HG03442 (cell line): ENCODE results near the gene ANKRD34C.
A peak's percentile ranks its signal among the peaks of the same experiment; 100 is the strongest.

Experiments used
- ATAC-seq: cut with Tn5 transposase; IDR thresholded peaks from one replicate; pipeline ENCODE4 v1.9.1; 2021; ENCODE audit warnings: mild to moderate bottlenecking, moderate library complexity; ENCODE audit not compliant: unreplicated experiment

Gene ANKRD34C

DNA sequence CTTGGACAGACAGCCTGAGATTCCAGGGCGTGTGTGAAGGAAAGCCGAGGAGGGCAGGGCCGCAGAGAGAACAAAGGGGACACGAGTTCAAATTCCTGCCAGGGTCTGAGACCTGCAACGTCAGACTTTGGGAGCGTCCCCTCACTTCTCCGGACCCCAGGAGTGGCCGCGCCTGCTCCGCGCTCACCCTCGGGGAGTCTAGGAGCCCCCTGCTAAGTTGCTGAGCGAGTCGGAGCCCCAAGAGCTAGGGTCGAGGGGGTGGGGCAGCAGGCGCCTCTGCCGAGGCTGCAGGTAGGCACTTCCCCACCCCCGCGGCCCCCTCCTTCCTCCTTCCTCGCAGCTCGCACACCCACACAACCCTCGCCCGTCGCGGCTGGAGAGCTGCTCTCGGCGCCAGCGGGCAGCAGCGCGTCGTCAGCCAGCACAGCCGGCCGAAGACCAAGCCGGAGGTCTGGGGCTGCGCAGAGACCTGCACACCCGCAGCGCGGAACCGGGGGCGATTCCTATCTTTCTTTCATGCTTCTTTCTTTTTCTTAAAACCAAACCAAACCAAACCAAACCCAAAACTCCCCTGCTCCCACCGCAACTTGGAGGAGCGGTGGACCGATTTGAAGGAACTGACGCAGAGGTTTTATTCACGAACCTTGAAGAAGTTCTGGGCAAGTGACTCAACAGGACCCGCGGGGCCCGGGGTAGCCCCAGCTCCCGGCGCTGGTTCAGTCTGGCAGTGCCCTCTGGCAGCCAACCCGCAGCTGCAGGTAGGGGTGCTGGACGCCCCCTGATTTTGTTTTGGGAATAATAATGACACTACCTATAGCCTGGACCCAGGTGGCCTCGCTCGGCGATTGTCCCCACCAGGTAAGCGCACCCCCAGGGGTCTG is at the start of gene ANKRD34C:
ANKRD34C (plus strand) TSS at position 352 of the 881 bp plus-strand sequence. CDS start 10,563 bp downstream, outside the sequence.
- ATAC-seq, result no peak

DNA sequence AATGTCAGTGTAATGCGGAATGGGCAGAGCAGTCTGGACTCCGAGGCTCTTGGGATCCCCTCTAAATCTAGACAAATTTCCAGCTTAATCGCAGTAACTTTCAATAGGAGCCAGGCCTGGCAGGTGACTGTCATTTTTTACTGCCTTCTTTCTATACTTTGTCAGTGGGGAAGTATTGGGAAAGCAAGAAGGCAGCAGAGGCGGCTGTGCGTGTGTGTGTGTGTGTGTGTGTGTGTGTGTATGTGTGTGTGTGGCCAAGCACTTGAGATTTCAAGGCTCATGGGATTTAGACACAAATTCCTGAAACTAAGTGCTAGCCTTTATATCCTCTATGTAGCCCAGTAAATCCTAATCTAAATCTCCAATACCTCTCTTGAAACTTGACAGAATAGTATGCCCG is 49.3 kb upstream of the ANKRD34C start:
- ATAC-seq, result no peak

DNA sequence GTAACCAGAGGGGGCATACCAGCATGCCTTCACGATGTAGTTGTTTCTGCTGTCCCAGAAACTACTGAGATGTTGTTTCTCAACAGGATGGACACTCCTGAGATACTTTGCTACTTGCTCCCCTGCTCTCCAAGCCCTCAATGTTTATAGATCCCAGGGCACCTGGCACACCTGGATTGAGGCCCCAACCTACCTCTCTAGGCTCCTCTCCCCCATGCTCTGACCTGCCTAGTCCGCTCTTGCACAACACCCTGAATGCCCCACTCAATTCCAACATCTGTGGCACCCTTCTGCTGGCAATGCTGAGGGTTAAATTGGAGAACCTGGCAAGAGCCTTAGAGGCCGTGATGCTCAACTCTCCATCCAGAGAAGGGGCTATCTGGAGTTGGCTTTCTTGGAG is 42.5 kb upstream of the ANKRD34C start:
- ATAC-seq, result no peak

DNA sequence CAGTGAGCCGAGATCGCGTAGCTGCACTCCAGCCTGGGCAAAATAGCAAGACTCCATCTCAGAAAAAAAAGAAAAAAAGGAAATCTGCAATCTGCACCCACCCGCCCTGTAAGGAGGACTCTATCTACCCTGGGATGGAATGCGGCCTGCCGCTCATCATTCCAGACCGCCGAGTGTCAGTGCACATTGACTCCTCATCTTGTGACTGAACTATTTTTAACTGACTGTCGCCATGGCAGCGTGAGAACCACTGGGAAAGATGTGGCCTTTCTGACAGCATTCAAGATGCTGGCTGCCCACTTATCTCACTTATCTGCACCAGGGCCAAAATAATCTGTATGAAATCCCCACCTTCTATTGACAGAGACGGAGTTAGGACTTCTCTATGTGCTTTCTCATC is 38.8 kb upstream of the ANKRD34C start:
- no peak for ATAC-seq

DNA sequence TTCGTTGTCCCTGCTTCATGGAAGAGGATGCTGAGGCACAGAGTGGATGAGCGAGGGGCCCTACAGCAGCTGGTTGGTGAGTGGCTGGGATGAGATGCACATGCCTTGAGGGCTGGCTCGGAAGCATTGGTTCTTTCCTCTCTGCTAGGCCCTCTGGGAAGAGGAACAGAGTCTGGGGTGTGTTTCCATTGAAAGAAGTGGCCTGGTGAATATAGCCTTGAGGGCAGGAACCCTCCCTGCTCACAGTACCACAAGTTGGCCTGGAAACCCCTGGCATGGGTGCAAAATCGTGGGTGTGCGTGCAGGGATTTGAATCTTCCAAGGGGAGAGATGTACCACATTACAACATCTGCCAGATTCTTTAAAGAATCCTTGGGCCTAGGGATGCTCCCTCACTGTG is 37.6 kb upstream of the ANKRD34C start:
- no peak for ATAC-seq

DNA sequence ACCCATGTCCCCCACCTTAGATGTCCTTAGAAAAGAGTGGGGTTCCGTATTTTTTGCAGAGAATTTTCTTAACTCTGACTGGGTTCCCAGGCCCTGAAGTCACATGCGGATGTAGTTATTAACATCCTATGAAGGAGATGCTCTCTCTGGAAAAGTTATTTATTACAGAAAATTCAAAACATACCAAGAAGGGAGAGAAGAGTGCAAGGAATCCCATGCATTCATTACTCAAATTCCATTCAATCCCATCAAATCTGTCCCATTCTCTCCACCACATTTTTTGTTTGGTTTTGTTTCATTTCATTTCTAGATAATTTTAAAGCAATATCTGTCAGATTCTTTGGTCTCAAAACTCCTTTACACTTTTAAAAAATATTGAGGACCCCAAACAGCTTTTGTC is 34.3 kb upstream of the ANKRD34C start:
- no peak for ATAC-seq

DNA sequence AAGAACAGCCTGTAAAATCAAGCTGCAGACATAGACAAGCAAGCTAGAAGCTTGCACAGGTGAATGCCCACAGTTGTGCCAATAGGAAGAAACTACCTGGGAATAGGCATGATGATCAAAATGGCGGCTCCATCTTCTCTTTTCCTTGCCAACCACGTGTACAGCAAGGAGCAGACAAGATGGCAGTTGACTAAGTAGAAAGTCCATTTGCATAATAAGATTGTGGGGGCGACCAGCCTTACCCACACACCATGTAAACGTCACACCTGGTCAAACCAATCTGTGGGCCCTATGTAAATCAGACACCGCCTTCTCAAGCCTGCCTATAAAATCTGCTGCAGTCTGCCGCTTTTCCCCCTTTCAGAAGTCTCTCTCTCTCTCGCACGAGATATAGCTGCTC is 25.1 kb upstream of the ANKRD34C start:
- no peak for ATAC-seq

DNA sequence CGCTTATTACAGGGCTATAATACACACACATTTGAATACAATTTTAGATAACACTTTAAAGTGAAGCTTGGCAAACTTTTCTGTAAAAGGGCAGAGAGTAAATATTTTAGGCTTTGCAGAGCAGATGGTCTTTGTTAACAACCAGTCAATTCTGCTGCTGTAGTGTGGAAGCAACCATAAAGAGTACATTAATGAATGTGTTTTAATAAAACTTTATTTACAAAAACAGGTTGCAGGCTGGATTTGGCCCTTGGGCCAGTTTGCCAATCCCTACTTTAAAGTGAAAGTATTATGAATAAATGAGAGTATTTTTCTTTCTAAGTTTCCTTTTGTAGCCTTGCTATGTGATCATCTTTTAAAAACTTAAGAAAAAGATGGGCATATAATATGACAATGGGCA is 20.7 kb upstream of the ANKRD34C start:
- ATAC-seq, result no peak

DNA sequence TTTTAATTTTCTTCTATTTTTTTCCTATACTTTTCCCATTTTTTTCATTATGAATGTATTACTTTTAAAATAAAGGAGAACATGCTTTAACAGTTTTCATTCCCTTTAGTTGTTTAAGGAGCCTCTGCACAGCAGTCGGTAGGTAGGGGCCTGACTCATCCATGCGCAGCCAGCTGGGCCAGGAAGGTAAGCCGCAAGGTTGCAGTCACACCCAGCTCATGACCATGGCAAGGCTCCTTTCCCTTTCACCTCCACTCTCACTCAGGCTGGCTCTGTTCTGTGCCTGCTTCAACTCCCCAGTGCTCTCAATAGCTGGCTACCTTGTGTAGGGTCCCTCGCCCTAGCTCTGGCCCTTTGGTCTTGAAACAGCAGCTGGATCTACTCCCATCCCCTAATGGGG is 17.4 kb upstream of the ANKRD34C start:
- no peak for ATAC-seq

DNA sequence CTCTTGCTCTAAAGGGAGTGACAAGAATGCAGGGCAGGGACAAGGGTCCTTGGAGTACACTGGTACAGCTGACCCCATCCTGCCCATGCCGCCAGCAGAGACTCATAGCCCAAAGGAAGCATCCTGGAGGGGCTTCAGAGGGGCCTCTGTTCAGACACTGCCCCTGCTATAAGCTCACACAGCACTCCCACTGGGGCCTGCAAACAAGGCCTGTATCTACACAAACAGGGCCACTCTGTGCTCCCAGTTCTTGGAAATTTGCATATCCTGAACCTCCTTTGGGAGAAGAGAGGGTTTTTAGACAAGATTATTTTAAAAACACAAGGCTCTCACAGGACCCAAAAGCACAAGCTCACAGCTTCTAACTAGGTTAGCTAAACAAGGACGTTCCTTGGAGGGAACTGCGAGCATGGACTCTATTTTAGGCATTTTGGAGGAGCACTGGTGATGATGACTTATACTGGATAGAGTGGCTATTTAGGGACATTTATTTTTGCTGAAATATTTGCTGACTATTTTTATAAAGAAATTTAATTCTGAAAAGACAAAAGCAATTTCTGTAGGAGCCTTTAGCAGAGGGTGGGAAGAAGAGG is 16.4 kb upstream of the ANKRD34C start:
- no peak for ATAC-seq

DNA sequence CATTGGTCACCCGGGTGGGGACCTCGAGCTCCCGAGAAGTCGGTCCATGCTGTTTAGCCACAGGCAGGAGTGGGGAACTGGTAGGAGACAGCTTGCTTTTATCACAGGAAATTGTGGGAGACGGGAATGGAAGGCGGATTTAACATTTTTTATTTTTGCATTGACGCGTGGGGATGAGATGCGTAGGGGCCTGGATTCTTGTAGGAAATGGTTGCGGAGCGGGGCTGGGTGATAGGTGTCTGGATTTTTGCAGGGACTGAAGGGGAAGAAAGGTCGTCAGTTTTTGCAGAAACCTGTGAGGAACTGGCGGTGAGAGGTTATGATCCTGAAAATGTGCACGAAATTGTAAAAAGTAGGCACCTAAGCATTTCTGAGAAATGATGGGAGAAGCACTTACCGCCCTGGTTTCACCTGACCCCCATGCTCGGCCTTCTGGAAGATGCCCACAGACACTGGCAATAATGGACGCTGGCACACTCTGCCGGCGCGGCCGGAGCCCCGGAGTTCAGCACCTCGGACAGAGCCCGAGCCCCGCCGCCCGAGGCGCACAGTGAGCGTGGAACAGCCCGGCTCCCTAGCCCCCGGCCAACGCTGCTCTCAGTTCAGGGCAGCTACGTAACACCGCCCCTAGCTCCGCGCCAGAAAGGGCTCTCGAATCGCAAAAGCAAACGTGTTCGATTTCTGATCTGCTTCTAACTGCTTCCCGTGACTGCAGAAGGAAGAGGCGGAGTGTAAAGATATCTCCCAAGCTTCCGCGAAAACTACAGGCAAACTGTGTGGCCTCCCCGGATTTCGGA is 928 bp downstream of the ANKRD34C start:
- ATAC-seq, result no peak

DNA sequence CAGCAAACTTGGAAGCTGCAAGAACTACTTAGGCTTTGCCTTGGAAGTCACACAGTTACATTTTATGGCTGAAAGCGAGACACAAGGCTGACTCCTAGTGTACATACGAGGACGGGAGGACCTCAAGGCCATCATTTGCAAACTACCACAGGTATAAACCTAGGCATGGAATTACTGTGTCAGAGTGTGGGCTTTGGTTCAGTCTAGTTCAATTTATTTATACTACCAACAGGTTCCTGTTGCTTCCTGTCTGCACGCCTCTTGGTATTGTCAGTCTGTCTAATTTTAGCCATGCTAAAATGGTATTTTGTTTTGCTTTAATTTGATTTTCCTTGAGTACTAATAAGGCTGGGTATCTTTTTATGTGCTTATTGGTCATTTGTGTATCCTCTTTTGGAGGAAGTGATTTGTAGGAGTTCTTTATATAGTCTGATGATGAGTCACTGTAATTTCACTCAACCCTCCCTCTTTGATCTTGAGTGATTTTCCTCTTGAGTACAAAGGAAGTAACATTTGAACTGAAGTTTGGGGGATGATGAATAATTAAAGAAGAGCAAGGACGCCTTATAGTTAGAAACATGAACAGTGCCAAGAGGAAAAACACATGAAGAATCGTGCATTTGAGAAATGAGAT is 8.2 kb downstream of the ANKRD34C start:
- ATAC-seq, result no peak

DNA sequence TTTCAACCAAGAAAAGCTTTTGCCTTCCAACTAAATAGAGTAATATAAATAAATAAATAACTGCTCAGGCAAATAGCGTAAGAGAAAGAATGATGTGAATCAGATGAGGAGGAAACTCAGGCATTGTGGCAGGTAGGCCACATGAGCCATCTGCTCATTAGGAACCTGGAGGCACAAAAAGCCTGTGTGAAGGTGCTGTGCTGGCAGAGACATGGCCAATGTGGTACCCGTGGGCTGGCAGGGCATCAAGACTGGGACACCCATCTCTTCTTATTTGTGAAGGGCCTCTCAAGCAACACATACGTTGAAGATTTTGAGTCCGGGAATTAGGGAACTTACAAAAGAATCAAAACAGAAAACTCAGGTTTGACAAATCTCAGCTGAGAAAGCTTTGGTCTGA is 9.5 kb downstream of the ANKRD34C start:
- ATAC-seq, result no peak

DNA sequence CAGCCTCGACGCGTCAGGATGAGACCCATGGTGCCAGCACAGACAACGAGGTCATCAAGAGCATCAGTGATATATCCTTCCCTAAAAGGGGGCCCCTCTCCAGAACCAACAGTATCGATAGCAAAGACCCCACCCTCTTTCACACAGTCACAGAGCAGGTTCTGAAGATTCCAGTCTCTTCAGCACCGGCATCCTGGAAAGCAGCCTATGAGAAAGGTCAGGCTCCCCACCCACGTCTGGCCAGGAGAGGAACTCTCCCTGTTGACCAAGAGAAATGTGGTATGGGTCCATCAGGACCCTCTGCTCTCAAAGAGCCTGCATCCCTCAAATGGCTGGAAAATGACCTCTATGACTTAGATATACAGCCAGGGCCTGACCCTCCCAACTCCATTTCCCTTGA is 11.6 kb downstream of the ANKRD34C start:
- ATAC-seq, result no peak

DNA sequence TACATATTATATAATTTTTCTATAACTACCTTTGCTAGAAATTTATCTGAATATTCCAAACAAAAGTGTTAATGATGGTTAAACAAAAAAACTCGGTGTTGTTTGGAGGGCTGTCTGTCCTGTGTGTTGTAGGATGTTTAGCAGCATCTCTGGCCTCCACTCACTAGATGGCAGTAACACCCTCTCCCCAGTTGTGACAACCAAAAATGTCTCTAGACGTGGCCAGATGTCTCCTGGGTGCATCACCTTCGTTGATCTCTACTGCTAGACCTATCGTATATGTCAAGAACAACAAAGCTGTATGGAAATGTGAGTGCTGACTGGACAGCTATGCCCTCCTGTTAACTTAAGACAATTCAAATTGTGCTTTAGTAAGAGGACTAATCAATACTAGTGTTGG is 14.1 kb downstream of the ANKRD34C start:
- ATAC-seq, result no peak

DNA sequence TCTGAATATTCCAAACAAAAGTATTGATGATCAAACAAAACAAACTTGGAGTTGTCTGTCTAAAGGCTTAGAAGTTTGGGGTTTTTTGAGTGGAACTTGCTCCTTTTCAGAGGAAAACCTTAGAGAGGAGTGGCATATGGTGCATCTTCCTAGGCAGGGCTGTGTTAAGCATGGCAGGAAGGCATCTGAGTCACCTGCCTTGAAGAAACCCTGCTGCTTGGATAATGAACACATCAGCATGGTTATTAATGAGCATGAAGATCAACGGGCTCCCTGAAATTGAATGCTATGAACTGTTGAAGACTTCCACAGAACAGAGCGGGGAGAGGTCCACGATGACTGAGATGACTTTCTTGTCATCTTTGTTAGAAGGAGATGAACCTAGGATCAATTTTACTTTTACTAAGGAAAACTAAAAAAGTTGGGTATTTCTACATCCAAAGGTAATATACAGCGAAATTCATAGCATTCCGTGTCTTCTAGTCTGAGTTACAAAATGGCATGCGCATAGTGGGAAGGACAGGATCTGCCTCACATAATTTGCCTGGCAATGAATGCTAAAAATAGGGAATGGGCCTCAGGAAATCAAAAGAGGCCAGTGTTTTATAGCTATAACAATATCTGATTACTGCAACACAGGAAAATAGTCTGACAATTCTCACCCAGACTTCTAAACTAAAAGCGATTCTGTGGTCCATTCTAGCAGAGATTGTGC is 16.8 kb downstream of the ANKRD34C start:
- ATAC-seq, result no peak

DNA sequence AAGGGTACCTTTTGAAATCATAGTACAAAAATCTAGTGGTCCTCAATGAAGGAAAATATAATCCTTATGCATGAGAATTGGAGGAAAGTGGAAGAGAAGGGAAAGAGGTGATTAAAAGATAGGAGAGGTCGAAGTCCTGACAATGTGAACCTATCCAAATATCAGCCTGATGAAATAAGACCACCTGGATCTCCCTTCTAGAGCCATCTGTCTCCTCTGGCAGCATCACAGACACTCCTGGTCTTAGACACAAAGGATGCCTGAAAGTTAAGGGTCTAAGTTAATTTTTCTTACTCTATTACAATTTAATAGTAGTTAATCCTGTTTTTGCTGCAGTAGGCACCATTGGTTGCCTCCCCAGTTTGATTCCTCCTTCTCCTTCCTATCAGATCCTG is 17.3 kb downstream of the ANKRD34C start:
- no peak for ATAC-seq

DNA sequence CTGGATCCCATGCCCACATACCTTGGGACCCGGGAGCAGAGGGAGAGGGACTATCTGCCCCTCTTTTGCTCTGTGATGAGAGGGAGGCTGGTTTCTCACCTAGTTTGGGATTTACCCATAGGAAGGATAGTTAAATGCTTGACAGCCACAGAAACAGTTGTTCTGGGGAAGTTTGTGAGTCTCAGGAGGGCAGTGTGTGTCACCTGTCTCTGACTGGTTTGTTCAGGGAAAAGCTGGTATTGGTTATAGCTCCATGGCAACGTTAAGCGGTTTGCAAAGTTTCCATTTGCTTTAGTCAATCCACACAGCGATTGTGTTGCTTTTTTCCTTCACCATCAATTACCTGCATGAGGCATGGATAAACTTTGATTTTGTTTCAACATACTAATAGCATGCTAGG is 24.7 kb downstream of the ANKRD34C start:
- no peak for ATAC-seq

DNA sequence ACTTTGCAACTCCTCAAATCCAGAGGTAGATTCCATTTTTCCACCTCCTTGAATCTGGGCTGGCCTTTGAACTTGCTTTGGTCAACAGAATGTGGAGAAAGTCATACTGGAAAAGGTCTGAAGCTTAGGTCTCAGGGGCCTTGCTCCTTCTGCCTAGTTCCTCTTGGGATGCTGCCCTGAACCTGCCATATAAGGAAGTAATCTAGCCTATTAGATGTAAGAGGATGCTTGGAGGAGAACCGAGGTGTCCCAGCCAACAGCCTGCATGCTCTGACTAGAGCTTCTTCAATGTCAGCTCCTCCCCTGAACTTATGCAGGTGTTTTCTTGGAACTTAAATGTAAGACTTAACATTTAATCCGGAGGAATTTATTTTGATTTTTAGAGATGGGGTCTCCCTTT is 26.4 kb downstream of the ANKRD34C start:
- ATAC-seq, result no peak

DNA sequence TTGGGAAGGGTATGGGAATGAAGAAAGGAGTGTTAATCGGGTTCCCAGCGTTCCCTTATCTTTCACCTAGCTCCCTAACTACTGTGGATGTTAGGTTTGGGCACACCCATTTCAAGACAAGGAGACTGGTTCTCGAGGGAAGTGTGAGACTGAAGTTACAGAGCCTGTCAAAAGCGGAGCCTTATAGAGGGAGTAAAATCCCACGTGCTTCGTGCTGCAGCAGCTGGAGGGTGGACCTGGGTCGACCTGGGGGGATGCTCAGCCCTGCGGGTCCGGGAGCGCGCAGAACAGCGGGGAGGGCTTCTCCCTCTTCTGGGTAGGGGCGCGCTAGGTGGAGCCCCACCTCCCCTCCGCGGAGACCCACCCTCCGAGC is 28.1 kb downstream of the ANKRD34C start:
- peak; percentile 31 for ATAC-seq
